Neural progenitor cell (in vitro differentiated cells): Measurements from ENCODE around the gene TXNDC11. TPM values are rescaled to one million over a fixed set of nuclear protein-coding genes. Genes with fewer than 3 reads are reported as not detected.

Experiments
- DNase-seq: peaks from one replicate; pipeline ENCODE4 v3.0.0-alpha.2; 2016; ENCODE audit warnings: low spot score
- H2AFZ ChIP-seq: fragments of 200-600 bp; sonication (generic); replicated peaks from 2 replicates; pipeline ENCODE4 v1.6.1; 2016; ENCODE audit warnings: antibody characterized with exemption
- H3F3A ChIP-seq: fragments of 200-600 bp; sonication (generic); 2 replicates; pipeline ENCODE4 v1.6.1; 2016; ENCODE audit warnings: antibody characterized with exemption, low read depth
- H3K27ac ChIP-seq: fragments of 200-600 bp; sonication (generic); 2 replicates; pipeline ENCODE4 v1.5.1; 2016; ENCODE audit warnings: mild to moderate bottlenecking
- H3K27me3 ChIP-seq: fragments of 200-600 bp; sonication (generic); 2 replicates; pipeline ENCODE4 v1.6.1; 2016; ENCODE audit warnings: mild to moderate bottlenecking, moderate library complexity
- H3K36me3 ChIP-seq: fragments of 200-600 bp; sonication (generic); 2 replicates; pipeline ENCODE4 v1.5.1; 2016
- H3K4me1 ChIP-seq: fragments of 200-600 bp; sonication (generic); 2 replicates; pipeline ENCODE4 v1.6.1; 2016; ENCODE audit warnings: mixed run types
- H3K4me2 ChIP-seq: fragments of 200-600 bp; sonication (generic); 2 replicates; pipeline ENCODE4 v1.6.1; 2016
- H3K4me3 ChIP-seq: fragments of 200-600 bp; sonication (generic); 2 replicates; pipeline ENCODE4 v1.5.1; 2016
- H3K79me2 ChIP-seq: fragments of 200-600 bp; sonication (generic); 2 replicates; pipeline ENCODE4 v1.6.1; 2016; ENCODE audit warnings: low read depth
- H3K9ac ChIP-seq: fragments of 200-600 bp; sonication (generic); 2 replicates; pipeline ENCODE4 v1.6.1; 2016
- H3K9me3 ChIP-seq: fragments of 200-600 bp; sonication (generic); 2 replicates; pipeline ENCODE4 v1.5.1; 2016; ENCODE audit warnings: low read depth
- H4K20me1 ChIP-seq: fragments of 200-600 bp; sonication (generic); 2 replicates; pipeline ENCODE4 v1.6.1; 2016; ENCODE audit warnings: low read depth
- H3K27ac Mint-ChIP-seq: 3 replicates; pipeline ENCODE4 v1.8.0; 2021; ENCODE audit warnings: mixed read lengths
- H3K27me3 Mint-ChIP-seq: 2 replicates; pipeline ENCODE4 v1.8.0; 2022; ENCODE audit warnings: low read depth, mild to moderate bottlenecking, inconsistent platforms, moderate library complexity, mixed read lengths; ENCODE audit not compliant: insufficient read depth
- H3K36me3 Mint-ChIP-seq: 3 replicates; pipeline ENCODE4 v1.8.0; 2021; ENCODE audit warnings: mixed read lengths
- H3K4me1 Mint-ChIP-seq: 3 replicates; pipeline ENCODE4 v1.8.0; 2021; ENCODE audit warnings: mixed read lengths
- H3K4me3 Mint-ChIP-seq: 3 replicates; pipeline ENCODE4 v1.8.0; 2021; ENCODE audit warnings: mild to moderate bottlenecking, moderate library complexity, mixed read lengths
- H3K9me3 Mint-ChIP-seq: 3 replicates; pipeline ENCODE4 v1.8.0; 2020; ENCODE audit warnings: mixed read lengths
- EZH2 ChIP-seq: fragments of 200-600 bp; sonication (generic); IDR thresholded peaks from 2 replicates; pipeline ENCODE4 v1.6.1; 2017; ENCODE audit warnings: antibody characterized with exemption, mild to moderate bottlenecking, moderate library complexity
- EZH2phosphoT487 ChIP-seq: fragments of 200-600 bp; sonication (generic); IDR thresholded peaks from 2 replicates; pipeline ENCODE4 v1.6.1; 2017; ENCODE audit warnings: antibody characterized with exemption
- total RNA-seq: library from RNA; depleted of rRNA; stranded (reverse); fragments of >200 nt; gene quantifications from 2 replicates; pipeline ENCODE4 v1.2.3, GENCODE V29; 2015; ENCODE audit warnings: low replicate concordance
- TF ChIP-seq, protein P1 (sequence below): fragments of 200-600 bp; sonication (generic); IDR thresholded peaks from 2 replicates; pipeline ENCODE4 v1.5.1; 2017; ENCODE audit warnings: antibody characterized with exemption, mild to moderate bottlenecking

Gene TXNDC11
- total RNA-seq, 1 donor from 2014 or later, result 7.4 TPM

DNA sequence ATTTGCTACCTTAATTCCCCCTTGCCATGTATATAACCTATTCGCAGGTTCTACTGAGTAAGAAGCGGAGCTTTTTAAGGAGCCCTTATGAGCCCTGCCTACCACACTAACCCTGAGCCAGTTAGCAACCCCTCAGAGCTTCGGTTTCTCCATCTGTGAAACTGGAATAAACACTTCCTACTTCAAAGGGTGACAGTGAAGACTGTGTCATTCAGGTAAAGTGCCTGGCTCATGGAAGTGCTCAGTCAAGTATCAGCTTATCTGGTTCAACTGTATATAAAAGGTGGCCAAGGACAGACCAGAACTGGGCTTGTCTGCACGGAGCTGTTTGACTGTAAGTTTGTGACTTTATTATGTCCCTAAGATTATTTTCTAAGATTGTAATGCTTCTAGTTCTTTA is 31.0 kb downstream of the TXNDC11 start:
- H3K4me1 ChIP-seq, result no peaks in the 10 kb centered on the region
- H2AFZ ChIP-seq, result no peak overlapping the region
- Mint-ChIP-seq H3K27me3 (peaks cover 4% of the 10 kb centered on the region), H3K9me3 (no peaks in the 10 kb centered on the region), H3K36me3 (peaks cover 9% of the 10 kb centered on the region), H3K4me3 (no peak overlapping the region), H3K27ac (no peak overlapping the region), H3K4me1 (peaks cover 2% of the 10 kb centered on the region)
- no peak overlapping the region for H3K9ac ChIP-seq
- no peaks in the 10 kb centered on the region for H3K79me2 ChIP-seq
- H3K4me2 ChIP-seq, result no peak overlapping the region
- H3K4me3 ChIP-seq, result no peak overlapping the region
- no peak overlapping the region for H3K27ac ChIP-seq
- no peak for DNase-seq
- H3K27me3 ChIP-seq, result no peaks in the 10 kb centered on the region
- TF ChIP-seq, protein P1, sequence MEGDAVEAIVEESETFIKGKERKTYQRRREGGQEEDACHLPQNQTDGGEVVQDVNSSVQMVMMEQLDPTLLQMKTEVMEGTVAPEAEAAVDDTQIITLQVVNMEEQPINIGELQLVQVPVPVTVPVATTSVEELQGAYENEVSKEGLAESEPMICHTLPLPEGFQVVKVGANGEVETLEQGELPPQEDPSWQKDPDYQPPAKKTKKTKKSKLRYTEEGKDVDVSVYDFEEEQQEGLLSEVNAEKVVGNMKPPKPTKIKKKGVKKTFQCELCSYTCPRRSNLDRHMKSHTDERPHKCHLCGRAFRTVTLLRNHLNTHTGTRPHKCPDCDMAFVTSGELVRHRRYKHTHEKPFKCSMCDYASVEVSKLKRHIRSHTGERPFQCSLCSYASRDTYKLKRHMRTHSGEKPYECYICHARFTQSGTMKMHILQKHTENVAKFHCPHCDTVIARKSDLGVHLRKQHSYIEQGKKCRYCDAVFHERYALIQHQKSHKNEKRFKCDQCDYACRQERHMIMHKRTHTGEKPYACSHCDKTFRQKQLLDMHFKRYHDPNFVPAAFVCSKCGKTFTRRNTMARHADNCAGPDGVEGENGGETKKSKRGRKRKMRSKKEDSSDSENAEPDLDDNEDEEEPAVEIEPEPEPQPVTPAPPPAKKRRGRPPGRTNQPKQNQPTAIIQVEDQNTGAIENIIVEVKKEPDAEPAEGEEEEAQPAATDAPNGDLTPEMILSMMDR, result no peak
- TF ChIP-seq EZH2 (no peak), EZH2phosphoT487 (no peak)
- H3K36me3 ChIP-seq, result no peaks in the 10 kb centered on the region
- H4K20me1 ChIP-seq, result no peaks in the 10 kb centered on the region
- no peaks in the 10 kb centered on the region for H3F3A ChIP-seq
- no peaks in the 10 kb centered on the region for H3K9me3 ChIP-seq

DNA sequence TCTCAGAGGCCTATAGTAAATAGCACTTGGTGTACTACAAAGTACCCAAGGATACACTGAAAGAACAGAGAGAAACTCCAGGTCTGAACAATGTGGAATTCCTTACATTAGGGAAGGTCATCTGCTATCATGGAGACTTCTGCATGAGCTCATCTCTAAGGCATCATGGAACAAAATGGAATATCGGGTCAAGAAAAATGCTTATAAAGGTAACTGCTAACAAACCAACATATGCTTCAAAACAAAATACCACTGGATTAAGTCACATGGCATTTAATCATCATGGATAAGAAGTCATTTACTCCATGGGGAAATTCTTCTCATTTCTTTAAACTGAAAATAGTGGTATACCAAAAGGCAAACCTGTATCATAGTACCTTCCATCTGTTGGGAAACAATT is 34.2 kb downstream of the TXNDC11 start:
- H3K9me3 ChIP-seq, result no peaks in the 10 kb centered on the region
- H3K27ac Mint-ChIP-seq, result no peak overlapping the region
- no peak overlapping the region for H3K4me3 ChIP-seq
- no peaks in the 10 kb centered on the region for H3F3A ChIP-seq
- no peaks in the 10 kb centered on the region for H3K9me3 Mint-ChIP-seq
- H3K79me2 ChIP-seq, result no peaks in the 10 kb centered on the region
- H3K27me3 ChIP-seq, result no peaks in the 10 kb centered on the region
- no peaks in the 10 kb centered on the region for H3K36me3 ChIP-seq
- H4K20me1 ChIP-seq, result no peaks in the 10 kb centered on the region
- H3K36me3 Mint-ChIP-seq, result peaks cover 9% of the 10 kb centered on the region
- H3K9ac ChIP-seq, result no peak overlapping the region
- no peak overlapping the region for H3K4me2 ChIP-seq
- peaks cover 2% of the 10 kb centered on the region for H3K27me3 Mint-ChIP-seq
- H3K4me1 Mint-ChIP-seq, result no peaks in the 10 kb centered on the region
- DNase-seq, result no peak
- H3K4me1 ChIP-seq, result no peaks in the 10 kb centered on the region
- H3K4me3 Mint-ChIP-seq, result no peak overlapping the region
- H2AFZ ChIP-seq, result no peak overlapping the region
- no peak overlapping the region for H3K27ac ChIP-seq
- TF ChIP-seq, protein P1, result no peak
- no peak for TF ChIP-seq EZH2
- TF ChIP-seq EZH2phosphoT487, result no peak

DNA sequence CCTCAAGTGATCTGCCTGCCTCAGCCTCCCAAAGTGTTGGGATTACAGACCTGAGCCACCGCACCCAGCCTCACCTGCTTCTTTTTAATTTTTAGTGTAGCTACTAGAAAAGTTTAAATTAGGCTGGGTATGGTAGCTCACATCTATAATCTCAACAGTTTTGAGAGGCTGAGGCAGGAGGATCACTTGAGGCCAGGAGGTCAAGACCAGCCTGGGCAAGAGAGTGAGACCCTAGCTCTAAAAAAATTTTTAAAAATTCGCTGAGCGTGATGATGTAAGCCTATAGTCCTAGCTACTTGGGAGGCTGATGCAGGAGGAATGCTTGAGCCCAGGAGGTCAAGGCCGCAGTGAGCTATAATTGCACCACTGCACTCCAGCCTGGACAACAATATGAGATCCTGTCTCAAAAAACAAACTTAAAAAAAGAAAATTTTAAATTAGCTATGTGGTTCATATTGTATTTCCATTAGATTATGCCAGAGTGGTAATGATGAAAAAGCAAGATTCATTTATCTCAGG is 34.9 kb downstream of the TXNDC11 start:
- no peaks in the 10 kb centered on the region for H3K9me3 Mint-ChIP-seq
- Histone ChIP-seq H3F3A (no peaks in the 10 kb centered on the region), H3K27me3 (no peaks in the 10 kb centered on the region), H3K4me3 (no peak overlapping the region), H3K79me2 (no peaks in the 10 kb centered on the region), H3K36me3 (no peaks in the 10 kb centered on the region), H3K4me1 (no peaks in the 10 kb centered on the region), H3K9me3 (no peaks in the 10 kb centered on the region), H3K4me2 (no peak overlapping the region), H2AFZ (no peak overlapping the region), H3K9ac (no peak overlapping the region), H4K20me1 (no peaks in the 10 kb centered on the region), H3K27ac (no peak overlapping the region)
- no peak overlapping the region for H3K27ac Mint-ChIP-seq
- no peaks in the 10 kb centered on the region for H3K4me1 Mint-ChIP-seq
- H3K4me3 Mint-ChIP-seq, result no peak overlapping the region
- peaks cover 15% of the 10 kb centered on the region for H3K36me3 Mint-ChIP-seq
- H3K27me3 Mint-ChIP-seq, result peaks cover 2% of the 10 kb centered on the region
- DNase-seq, result no peak
- TF ChIP-seq EZH2, result no peak
- no peak for TF ChIP-seq EZH2phosphoT487
- TF ChIP-seq, protein P1, result no peak
